Measurements from ENCODE around the gene SYNDIG1. TPM values are rescaled to one million over a fixed set of nuclear protein-coding genes. Genes with fewer than 3 reads are reported as not detected.

The SYNDIG1 gene
- total RNA-seq, 1 donor from 2014 or later, result 0.19 TPM

GRCh38 chr20:24588047-24588635 lies 118.7 kb downstream of the SYNDIG1 start:
- DNase-seq (ENCODE audit: low spot score, unreplicated experiment), result no peak
- H3K27ac Mint-ChIP-seq, result no peak overlapping the region
- no peaks in the 10 kb centered on the region for H3K9me3 Mint-ChIP-seq (ENCODE audit: low read depth)
- H3K4me3 Mint-ChIP-seq (ENCODE audit: low read depth), result no peak overlapping the region
- no peaks in the 10 kb centered on the region for H3K27me3 Mint-ChIP-seq
- H3K36me3 Mint-ChIP-seq (ENCODE audit: insufficient read depth), result no peaks in the 10 kb centered on the region
- H3K4me1 Mint-ChIP-seq (ENCODE audit: low read depth), result no peaks in the 10 kb centered on the region
- TF ChIP-seq CTCF (IDR thresholded peaks at IDR 0.05; ENCODE audit: unreplicated experiment), result no peak

- no peak for TF ChIP-seq CTCF (IDR thresholded peaks at IDR 0.05; ENCODE audit: unreplicated experiment)
- Mint-ChIP-seq H3K27ac (no peak overlapping the region), H3K4me3 (ENCODE audit: low read depth) (no peak overlapping the region), H3K9me3 (ENCODE audit: low read depth) (peaks cover 2% of the 10 kb centered on the region), H3K36me3 (ENCODE audit: insufficient read depth) (no peaks in the 10 kb centered on the region), H3K4me1 (ENCODE audit: low read depth) (no peaks in the 10 kb centered on the region), H3K27me3 (no peaks in the 10 kb centered on the region)
- DNase-seq (ENCODE audit: low spot score, unreplicated experiment), result no peak
Measured at GRCh38 chr20:24588725-24589340, 119.4 kb downstream of the SYNDIG1 start.

GRCh38 chr20:24589381-24589780 lies 120.0 kb downstream of the SYNDIG1 start:
- Mint-ChIP-seq H3K27ac (no peak overlapping the region), H3K27me3 (no peaks in the 10 kb centered on the region), H3K36me3 (ENCODE audit: insufficient read depth) (no peaks in the 10 kb centered on the region), H3K4me3 (ENCODE audit: low read depth) (no peak overlapping the region), H3K4me1 (ENCODE audit: low read depth) (no peaks in the 10 kb centered on the region), H3K9me3 (ENCODE audit: low read depth) (peaks cover 8% of the 10 kb centered on the region)
- TF ChIP-seq CTCF (IDR thresholded peaks at IDR 0.05; ENCODE audit: unreplicated experiment), result no peak
- no peak for DNase-seq (ENCODE audit: low spot score, unreplicated experiment)

GRCh38 chr20:24589815-24590177 lies 120.4 kb downstream of the SYNDIG1 start:
- no peaks in the 10 kb centered on the region for H3K4me1 Mint-ChIP-seq (ENCODE audit: low read depth)
- H3K9me3 Mint-ChIP-seq (ENCODE audit: low read depth), result peaks cover 9% of the 10 kb centered on the region
- DNase-seq (ENCODE audit: low spot score, unreplicated experiment), result no peak
- no peaks in the 10 kb centered on the region for H3K36me3 Mint-ChIP-seq (ENCODE audit: insufficient read depth)
- H3K27me3 Mint-ChIP-seq, result no peaks in the 10 kb centered on the region
- no peak overlapping the region for H3K27ac Mint-ChIP-seq
- TF ChIP-seq CTCF (IDR thresholded peaks at IDR 0.05; ENCODE audit: unreplicated experiment), result no peak
- H3K4me3 Mint-ChIP-seq (ENCODE audit: low read depth), result no peak overlapping the region

- H3K27ac Mint-ChIP-seq, result no peak overlapping the region
- TF ChIP-seq CTCF (IDR thresholded peaks at IDR 0.05; ENCODE audit: unreplicated experiment), result no peak
- H3K4me3 Mint-ChIP-seq (ENCODE audit: low read depth), result no peak overlapping the region
- no peaks in the 10 kb centered on the region for H3K27me3 Mint-ChIP-seq
- no peak for DNase-seq (ENCODE audit: low spot score, unreplicated experiment)
- no peaks in the 10 kb centered on the region for H3K4me1 Mint-ChIP-seq (ENCODE audit: low read depth)
- H3K36me3 Mint-ChIP-seq (ENCODE audit: insufficient read depth), result no peaks in the 10 kb centered on the region
- H3K9me3 Mint-ChIP-seq (ENCODE audit: low read depth), result peaks cover 9% of the 10 kb centered on the region
Measured at GRCh38 chr20:24590178-24590982, 121.0 kb downstream of the SYNDIG1 start.

Measured in progenitor cell of endocrine pancreas (in vitro differentiated cells).